GM19240 (cell line): ENCODE measurements around the gene TRIP12.
A peak's percentile ranks its signal among the peaks of the same experiment; 100 is the strongest.
"Not testable (repeated sequence)": the region's sequence is repeated elsewhere in the genome, so short reads cannot be mapped to it uniquely, and the experiment has no call there.

Experiments
- DNase-seq: peaks from one replicate; pipeline ENCODE4 v3.0.0; 2011; ENCODE audit warnings: low spot score; ENCODE audit not compliant: insufficient read length

TRIP12 gene

GRCh38 chr2:229831805-229832509 is 89.9 kb downstream of the TRIP12 start:
- DNase-seq = no peak

GRCh38 chr2:229825476-229825875 is 96.3 kb downstream of the TRIP12 start:
- no peak for DNase-seq

DNA sequence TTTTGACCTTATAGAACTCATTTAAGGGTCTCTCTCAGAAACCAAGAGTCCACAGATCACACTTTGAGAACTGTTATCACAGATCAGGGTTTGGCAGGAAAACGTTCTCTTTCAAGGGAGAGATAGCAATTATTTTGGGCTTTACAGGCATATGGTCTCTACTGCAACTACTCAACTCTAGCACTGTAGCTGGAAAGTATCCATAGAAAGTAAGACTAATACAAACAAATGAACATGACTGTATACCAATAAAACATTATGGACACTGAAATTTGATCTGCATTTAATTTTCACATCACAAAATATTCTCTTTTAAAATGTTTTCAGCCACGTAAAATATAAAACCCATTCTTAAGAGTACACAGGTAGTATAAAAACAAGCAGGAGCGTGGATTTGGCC is 100.5 kb downstream of the TRIP12 start:
- no peak for DNase-seq

DNA sequence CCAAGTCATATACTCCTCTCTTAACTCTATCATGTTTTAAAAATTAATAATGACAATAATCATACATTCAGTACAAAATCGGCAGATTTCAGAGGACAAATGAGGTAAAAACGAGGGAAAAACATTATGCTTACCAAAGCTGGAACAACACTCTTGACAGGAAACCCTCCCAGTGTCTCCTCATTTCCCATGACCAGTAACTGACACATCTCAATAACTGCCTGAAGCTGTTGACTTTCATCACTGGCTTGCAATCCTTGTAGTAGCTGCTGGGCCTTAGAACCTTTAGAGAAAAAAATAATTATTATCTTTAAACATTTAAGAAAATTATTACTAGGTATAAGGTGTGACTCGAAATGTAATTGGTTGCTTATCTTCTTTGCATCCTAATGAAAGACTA is 103.6 kb downstream of the TRIP12 start:
- DNase-seq = no peak

GRCh38 chr2:229815858-229816257 is 106.0 kb downstream of the TRIP12 start:
- DNase-seq = no peak

GRCh38 chr2:229815342-229815741 is 106.5 kb downstream of the TRIP12 start:
- no peak for DNase-seq

- DNase-seq = no peak
Measured at GRCh38 chr2:229810786-229811185, 111.0 kb downstream of the TRIP12 start.

GRCh38 chr2:229805559-229805958 is 116.2 kb downstream of the TRIP12 start:
- no peak for DNase-seq

GRCh38 chr2:229802785-229803184 is 119.0 kb downstream of the TRIP12 start:
- DNase-seq = no peak

GRCh38 chr2:229800997-229801754 is 120.6 kb downstream of the TRIP12 start:
- peak; percentile 22 for DNase-seq

GRCh38 chr2:229798446-229799155 is 123.2 kb downstream of the TRIP12 start:
- DNase-seq = no peak

DNA sequence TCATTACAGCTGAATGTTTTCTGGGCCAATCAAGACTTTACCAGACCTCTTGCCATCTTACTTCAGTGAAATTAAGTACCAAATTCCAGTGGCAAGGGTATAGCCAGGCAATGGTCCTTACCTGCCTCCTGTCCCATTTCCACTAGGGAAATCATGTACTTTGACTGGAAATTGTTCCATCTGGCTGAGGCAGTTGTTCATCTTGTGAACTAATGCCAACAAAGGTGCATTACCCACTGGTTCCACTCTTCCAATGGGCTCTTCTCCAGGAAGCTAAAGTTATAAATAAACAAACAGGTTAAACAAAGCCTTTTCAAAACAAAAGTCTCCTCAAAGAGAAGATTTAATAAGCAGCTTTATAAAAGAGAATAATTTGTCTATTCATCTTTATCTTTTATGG is 126.8 kb downstream of the TRIP12 start:
- no peak for DNase-seq

DNA sequence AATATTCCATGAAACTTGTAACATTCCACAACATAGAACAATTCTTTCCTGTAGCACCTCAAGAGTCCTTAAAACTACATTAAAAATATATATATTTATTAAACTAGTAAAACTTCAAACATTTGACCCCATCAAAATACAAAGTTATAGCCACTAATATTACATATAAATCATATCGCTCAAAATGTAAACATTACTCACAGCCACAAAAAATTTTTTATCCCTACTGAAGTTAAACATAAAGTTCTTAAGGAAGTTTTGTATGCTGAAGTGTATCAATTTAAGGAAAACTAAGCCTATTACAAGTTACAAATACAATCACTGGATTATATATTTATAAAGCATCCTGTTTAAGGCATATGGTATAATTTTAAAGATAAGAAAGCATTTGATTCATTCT is 127.2 kb downstream of the TRIP12 start:
- DNase-seq = no peak

DNA sequence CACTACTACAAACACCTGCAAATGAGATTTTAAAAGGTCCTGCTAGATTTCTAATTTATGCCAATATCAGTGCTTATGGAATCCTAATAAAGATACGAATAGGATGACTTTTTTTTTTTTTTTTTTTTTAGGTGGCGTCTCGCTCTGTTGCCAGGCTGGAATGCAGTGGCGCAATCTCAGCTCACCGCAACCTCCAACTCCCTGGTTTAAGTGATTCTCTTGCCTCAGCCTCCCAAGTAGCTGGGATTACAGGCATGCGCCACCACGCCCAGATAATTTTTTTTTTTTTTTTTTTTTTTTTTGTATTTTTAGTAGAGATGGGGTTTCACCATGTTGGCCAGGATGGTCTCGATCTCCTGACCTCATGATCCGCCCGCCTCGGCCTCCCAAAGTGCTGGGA is 135.5 kb downstream of the TRIP12 start:
- DNase-seq = not testable (repeated sequence)

DNA sequence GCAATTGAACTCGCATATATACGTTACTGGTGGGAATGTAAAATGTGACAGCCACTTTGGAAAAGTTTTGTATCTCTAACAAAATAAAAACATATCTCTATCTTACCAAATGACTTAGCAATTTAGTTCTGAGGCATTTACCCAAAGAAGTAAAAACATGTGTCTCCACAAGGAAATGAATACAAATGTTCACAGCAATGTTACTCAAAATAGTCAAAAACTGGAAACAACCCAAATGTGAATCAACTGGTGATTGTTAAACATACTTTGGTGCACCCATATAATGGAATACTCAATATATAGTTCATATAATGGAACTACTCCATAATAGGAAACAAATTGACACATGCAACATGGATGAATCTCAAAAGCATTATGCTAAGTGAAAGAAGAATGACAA is 137.0 kb downstream of the TRIP12 start:
- DNase-seq = no peak

DNA sequence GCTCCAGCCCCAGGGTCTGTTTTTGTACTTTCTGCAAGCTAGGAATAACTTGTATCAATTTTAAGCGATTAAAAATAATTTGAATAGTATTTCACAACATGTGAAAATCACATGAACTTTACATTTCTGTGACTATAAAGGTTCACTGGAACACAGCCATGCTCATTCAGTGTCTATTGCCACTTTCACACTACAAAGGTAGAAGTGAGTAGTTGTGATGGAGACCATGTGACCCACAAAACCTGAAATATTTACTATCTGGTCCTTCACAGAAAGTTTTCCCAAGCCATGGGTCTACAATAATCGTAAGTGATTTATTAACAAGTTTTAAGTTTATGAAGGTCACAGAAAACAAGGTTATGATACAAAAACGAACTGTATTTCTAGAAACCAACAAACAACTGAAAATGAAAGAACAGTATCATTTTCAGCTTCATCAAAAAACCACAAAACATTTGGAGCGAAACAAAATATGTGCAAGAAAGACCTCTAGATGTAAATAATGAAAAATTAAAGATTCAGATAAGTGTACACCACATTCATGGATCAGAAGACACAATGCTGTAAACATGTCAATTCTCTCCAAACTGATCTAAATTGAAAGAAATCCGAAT is 138.6 kb downstream of the TRIP12 start:
- no peak for DNase-seq

DNA sequence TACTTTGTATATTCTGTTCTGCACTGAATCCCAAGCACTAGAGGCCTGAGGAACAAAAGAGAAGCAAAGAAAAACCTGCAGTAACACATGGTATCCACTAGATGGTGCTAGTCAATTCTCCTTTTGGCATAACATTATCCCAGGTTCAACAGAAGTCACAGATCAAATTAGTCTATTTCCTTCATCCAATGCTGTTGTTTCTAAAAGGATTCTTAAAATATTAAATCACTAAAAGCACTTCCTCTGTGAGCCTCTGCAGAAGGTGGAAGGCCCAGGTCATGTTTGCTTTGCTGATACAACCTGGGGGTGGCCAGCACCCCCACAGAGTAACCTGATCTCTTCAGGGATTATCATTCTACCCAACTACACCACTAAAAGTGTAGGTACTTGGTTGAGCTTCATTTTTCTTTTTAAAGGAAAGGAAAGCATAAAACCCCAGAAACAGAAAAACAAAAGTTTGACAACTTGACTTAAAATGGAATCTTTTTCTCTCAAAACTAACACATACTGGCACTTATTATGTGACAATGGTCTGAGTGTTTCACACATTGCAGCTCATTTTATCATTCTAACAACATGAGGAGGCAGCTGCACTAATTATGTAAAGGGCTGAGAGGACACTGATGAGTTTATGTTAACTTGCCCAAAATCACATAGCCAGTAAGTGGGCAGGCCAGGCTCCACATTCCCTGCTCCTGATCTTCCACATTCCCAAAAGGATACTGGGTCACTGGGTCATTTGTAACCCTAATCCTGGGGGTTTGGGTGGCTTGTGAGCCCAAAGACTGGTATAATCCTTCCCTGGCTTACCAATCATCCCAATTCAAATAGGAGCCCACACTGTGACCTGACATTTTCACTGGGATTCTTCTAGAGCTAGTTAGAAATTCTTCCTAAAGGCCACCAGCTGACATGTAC is 140.7 kb downstream of the TRIP12 start:
- DNase-seq = peak; percentile 11

- no peak for DNase-seq
Measured at GRCh38 chr2:229779650-229780049, 142.2 kb downstream of the TRIP12 start.

DNA sequence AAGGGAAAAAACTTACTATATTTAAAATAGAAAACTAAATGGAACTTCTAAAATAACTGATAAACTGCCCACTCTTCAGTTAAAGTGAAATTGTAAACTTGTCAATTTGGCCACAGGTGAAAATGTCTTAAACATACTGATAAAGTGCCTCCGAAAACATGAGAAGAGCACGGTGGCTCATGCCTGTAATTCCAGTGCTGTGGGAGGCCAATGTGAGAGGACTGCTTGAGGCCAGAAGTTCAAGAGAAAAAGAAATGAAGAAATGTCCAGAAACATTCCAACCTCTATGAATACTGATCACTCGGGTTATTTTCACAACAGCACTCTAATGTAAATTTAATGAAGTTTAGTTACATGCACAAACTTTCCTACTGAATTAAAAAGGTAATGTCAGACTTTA is 144.1 kb downstream of the TRIP12 start:
- no peak for DNase-seq

GRCh38 chr2:229775614-229776313 is 146.0 kb downstream of the TRIP12 start:
- no peak for DNase-seq
